ENCODE results near the gene SLC44A5.
"Not testable (repeated sequence)": the region's sequence is repeated elsewhere in the genome, so short reads cannot be mapped to it uniquely, and the experiment has no call there.

SLC44A5 gene

DNA sequence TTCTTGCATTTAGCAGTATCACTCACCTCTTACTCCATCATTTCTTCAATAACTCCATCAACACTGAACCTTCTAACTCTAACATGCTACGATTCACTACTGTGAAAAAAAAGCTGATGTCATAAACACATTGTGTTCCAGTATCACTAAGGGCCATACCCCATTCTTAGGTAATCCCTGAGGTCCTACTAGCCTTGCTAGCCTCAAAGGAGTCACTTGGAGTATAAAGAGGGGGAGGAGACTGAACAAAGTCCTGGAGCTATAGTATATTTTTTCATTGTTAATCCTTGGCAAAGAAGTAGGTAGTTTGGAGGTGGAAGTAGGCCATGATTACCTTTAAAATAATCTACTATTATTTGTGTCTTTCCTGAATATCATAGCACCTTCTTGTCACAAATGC lies at the start of gene SLC44A5:
TSS of gene SLC44A5 (minus strand) at position 101 of the 400 bp plus-strand sequence. CDS start 69,667 bp downstream, outside the sequence.
- Histone ChIP-seq H3K27me3 (ENCODE audit: control insufficient read depth in 1 of 2, insufficient read depth in 2 of 2, low read length in 2 of 2) (peaks cover 18 to 42% of the 10 kb centered on the region in 2 donors), H3K36me3 (ENCODE audit: control insufficient read depth in 1 of 2, insufficient read depth in 2 of 2, low read length in 2 of 2) (no peaks in the 10 kb centered on the region), H3K9me3 (ENCODE audit: control insufficient read depth in 1 of 2, low read length in 2 of 2) (no peaks in the 10 kb centered on the region), H3K4me1 (ENCODE audit: control insufficient read depth in 1 of 2, insufficient read depth in 2 of 2, low read length in 2 of 2) (peaks cover 13% of the 10 kb centered on the region in 2 donors), H3K27ac (ENCODE audit: low read depth, low read length) (no peak within 1 kb of the TSS), H3K4me3 (ENCODE audit: low read depth in 1 of 2, low read length in 2 of 2) (no peak within 1 kb of the TSS), H3K9ac (ENCODE audit: low read depth in 1 of 2, low read length in 2 of 2) (no peak within 1 kb of the TSS)

- H3K9ac ChIP-seq (ENCODE audit: low read depth in 1 of 2, low read length in 2 of 2), result no peak overlapping the region
These were observed 45.0 kb upstream of the SLC44A5 start for GRCh38 chr1:75655931-75656330.

GRCh38 chr1:75647183-75647582 lies 36.3 kb upstream of the SLC44A5 start:
- H3K9me3 ChIP-seq (ENCODE audit: control insufficient read depth in 1 of 2, low read length in 2 of 2); H3K4me3 ChIP-seq (ENCODE audit: low read depth in 1 of 2, low read length in 2 of 2); H3K27ac ChIP-seq (ENCODE audit: low read depth, low read length); H3K4me1 ChIP-seq (ENCODE audit: control insufficient read depth in 1 of 2, insufficient read depth in 2 of 2, low read length in 2 of 2); H3K9ac ChIP-seq (ENCODE audit: low read depth in 1 of 2, low read length in 2 of 2); H3K36me3 ChIP-seq (ENCODE audit: control insufficient read depth in 1 of 2, insufficient read depth in 2 of 2, low read length in 2 of 2); H3K27me3 ChIP-seq (ENCODE audit: control insufficient read depth in 1 of 2, insufficient read depth in 2 of 2, low read length in 2 of 2): not testable (repeated sequence)

More at GRCh38 chr1:75655931-75656330, 45.0 kb upstream of the SLC44A5 start:
- Histone ChIP-seq H3K27ac (ENCODE audit: low read depth, low read length) (no peak overlapping the region), H3K36me3 (ENCODE audit: control insufficient read depth in 1 of 2, insufficient read depth in 2 of 2, low read length in 2 of 2) (no peaks in the 10 kb centered on the region), H3K9me3 (ENCODE audit: control insufficient read depth in 1 of 2, low read length in 2 of 2) (peaks cover 3 to 4% of the 10 kb centered on the region in 2 donors), H3K27me3 (ENCODE audit: control insufficient read depth in 1 of 2, insufficient read depth in 2 of 2, low read length in 2 of 2) (no peaks in the 10 kb centered on the region), H3K4me3 (ENCODE audit: low read depth in 1 of 2, low read length in 2 of 2) (no peak overlapping the region), H3K4me1 (ENCODE audit: control insufficient read depth in 1 of 2, insufficient read depth in 2 of 2, low read length in 2 of 2) (no peaks in the 10 kb centered on the region)

GRCh38 chr1:75645153-75645552 lies 34.2 kb upstream of the SLC44A5 start:
- not testable (repeated sequence) for H3K27me3 ChIP-seq (ENCODE audit: control insufficient read depth in 1 of 2, insufficient read depth in 2 of 2, low read length in 2 of 2); H3K27ac ChIP-seq (ENCODE audit: low read depth, low read length); H3K4me1 ChIP-seq (ENCODE audit: control insufficient read depth in 1 of 2, insufficient read depth in 2 of 2, low read length in 2 of 2); H3K9ac ChIP-seq (ENCODE audit: low read depth in 1 of 2, low read length in 2 of 2); H3K4me3 ChIP-seq (ENCODE audit: low read depth in 1 of 2, low read length in 2 of 2); H3K36me3 ChIP-seq (ENCODE audit: control insufficient read depth in 1 of 2, insufficient read depth in 2 of 2, low read length in 2 of 2); H3K9me3 ChIP-seq (ENCODE audit: control insufficient read depth in 1 of 2, low read length in 2 of 2)

GRCh38 chr1:75643460-75643859 lies 32.5 kb upstream of the SLC44A5 start:
- no peaks in the 10 kb centered on the region for H3K36me3 ChIP-seq (ENCODE audit: control insufficient read depth in 1 of 2, insufficient read depth in 2 of 2, low read length in 2 of 2)
- H3K9ac ChIP-seq (ENCODE audit: low read depth in 1 of 2, low read length in 2 of 2), result no peak overlapping the region
- no peaks in the 10 kb centered on the region for H3K27me3 ChIP-seq (ENCODE audit: control insufficient read depth in 1 of 2, insufficient read depth in 2 of 2, low read length in 2 of 2)
- H3K9me3 ChIP-seq (ENCODE audit: control insufficient read depth in 1 of 2, low read length in 2 of 2), result peaks cover 0 to 7% of the 10 kb centered on the region in 2 donors
- H3K4me1 ChIP-seq (ENCODE audit: control insufficient read depth in 1 of 2, insufficient read depth in 2 of 2, low read length in 2 of 2), result no peaks in the 10 kb centered on the region
- no peak overlapping the region for H3K27ac ChIP-seq (ENCODE audit: low read depth, low read length)
- no peak overlapping the region for H3K4me3 ChIP-seq (ENCODE audit: low read depth in 1 of 2, low read length in 2 of 2)

- H3K4me3 ChIP-seq (ENCODE audit: low read depth in 1 of 2, low read length in 2 of 2), result no peak overlapping the region
- H3K9ac ChIP-seq (ENCODE audit: low read depth in 1 of 2, low read length in 2 of 2), result no peak overlapping the region
- H3K27ac ChIP-seq (ENCODE audit: low read depth, low read length), result no peak overlapping the region
- no peaks in the 10 kb centered on the region for H3K27me3 ChIP-seq (ENCODE audit: control insufficient read depth in 1 of 2, insufficient read depth in 2 of 2, low read length in 2 of 2)
- H3K36me3 ChIP-seq (ENCODE audit: control insufficient read depth in 1 of 2, insufficient read depth in 2 of 2, low read length in 2 of 2), result no peaks in the 10 kb centered on the region
- H3K9me3 ChIP-seq (ENCODE audit: control insufficient read depth in 1 of 2, low read length in 2 of 2), result no peaks in the 10 kb centered on the region
- no peaks in the 10 kb centered on the region for H3K4me1 ChIP-seq (ENCODE audit: control insufficient read depth in 1 of 2, insufficient read depth in 2 of 2, low read length in 2 of 2)
These were observed 30.4 kb upstream of the SLC44A5 start for GRCh38 chr1:75641325-75641724.

- H3K36me3 ChIP-seq (ENCODE audit: control insufficient read depth in 1 of 2, insufficient read depth in 2 of 2, low read length in 2 of 2), result no peaks in the 10 kb centered on the region
- no peaks in the 10 kb centered on the region for H3K9me3 ChIP-seq (ENCODE audit: control insufficient read depth in 1 of 2, low read length in 2 of 2)
- no peak overlapping the region for H3K4me3 ChIP-seq (ENCODE audit: low read depth in 1 of 2, low read length in 2 of 2)
- H3K4me1 ChIP-seq (ENCODE audit: control insufficient read depth in 1 of 2, insufficient read depth in 2 of 2, low read length in 2 of 2), result no peaks in the 10 kb centered on the region
- no peak overlapping the region for H3K27ac ChIP-seq (ENCODE audit: low read depth, low read length)
- H3K9ac ChIP-seq (ENCODE audit: low read depth in 1 of 2, low read length in 2 of 2), result no peak overlapping the region
- no peaks in the 10 kb centered on the region for H3K27me3 ChIP-seq (ENCODE audit: control insufficient read depth in 1 of 2, insufficient read depth in 2 of 2, low read length in 2 of 2)
These were observed 29.2 kb upstream of the SLC44A5 start for GRCh38 chr1:75640137-75640536.

- Histone ChIP-seq H3K36me3 (ENCODE audit: control insufficient read depth in 1 of 2, insufficient read depth in 2 of 2, low read length in 2 of 2) (no peaks in the 10 kb centered on the region), H3K4me1 (ENCODE audit: control insufficient read depth in 1 of 2, insufficient read depth in 2 of 2, low read length in 2 of 2) (no peaks in the 10 kb centered on the region), H3K27me3 (ENCODE audit: control insufficient read depth in 1 of 2, insufficient read depth in 2 of 2, low read length in 2 of 2) (no peaks in the 10 kb centered on the region), H3K9ac (ENCODE audit: low read depth in 1 of 2, low read length in 2 of 2) (no peak overlapping the region), H3K27ac (ENCODE audit: low read depth, low read length) (no peak overlapping the region), H3K4me3 (ENCODE audit: low read depth in 1 of 2, low read length in 2 of 2) (no peak overlapping the region), H3K9me3 (ENCODE audit: control insufficient read depth in 1 of 2, low read length in 2 of 2) (no peaks in the 10 kb centered on the region)
These were observed 21.5 kb upstream of the SLC44A5 start for GRCh38 chr1:75632350-75632949.

DNA sequence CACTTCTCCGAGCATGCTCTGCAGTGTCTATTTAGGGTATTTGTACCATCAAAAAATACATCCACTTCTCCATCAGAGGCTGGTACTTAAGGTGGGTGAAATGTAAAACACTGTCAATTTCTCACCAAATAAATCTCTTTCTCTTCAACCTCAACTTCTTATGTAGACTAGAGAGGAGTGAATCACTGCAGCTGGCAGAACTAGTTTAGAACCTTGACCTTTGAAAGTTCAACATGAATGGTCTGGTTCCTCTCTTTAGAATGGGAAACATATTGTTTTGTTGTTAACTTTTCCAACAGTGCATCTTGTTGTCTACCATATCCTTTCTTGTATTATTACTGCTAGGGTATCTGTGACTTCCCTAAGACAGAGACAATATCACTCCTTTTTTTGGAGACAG lies 20.1 kb upstream of the SLC44A5 start:
- Histone ChIP-seq H3K4me1 (ENCODE audit: control insufficient read depth in 1 of 2, insufficient read depth in 2 of 2, low read length in 2 of 2) (no peaks in the 10 kb centered on the region), H3K9ac (ENCODE audit: low read depth in 1 of 2, low read length in 2 of 2) (no peak overlapping the region), H3K27ac (ENCODE audit: low read depth, low read length) (no peak overlapping the region), H3K36me3 (ENCODE audit: control insufficient read depth in 1 of 2, insufficient read depth in 2 of 2, low read length in 2 of 2) (no peaks in the 10 kb centered on the region), H3K4me3 (ENCODE audit: low read depth in 1 of 2, low read length in 2 of 2) (no peak overlapping the region), H3K27me3 (ENCODE audit: control insufficient read depth in 1 of 2, insufficient read depth in 2 of 2, low read length in 2 of 2) (peaks cover 0 to 3% of the 10 kb centered on the region in 2 donors), H3K9me3 (ENCODE audit: control insufficient read depth in 1 of 2, low read length in 2 of 2) (no peaks in the 10 kb centered on the region)

- Histone ChIP-seq H3K4me3 (ENCODE audit: low read depth in 1 of 2, low read length in 2 of 2) (no peak overlapping the region), H3K36me3 (ENCODE audit: control insufficient read depth in 1 of 2, insufficient read depth in 2 of 2, low read length in 2 of 2) (no peaks in the 10 kb centered on the region), H3K27ac (ENCODE audit: low read depth, low read length) (no peak overlapping the region), H3K4me1 (ENCODE audit: control insufficient read depth in 1 of 2, insufficient read depth in 2 of 2, low read length in 2 of 2) (no peaks in the 10 kb centered on the region), H3K9me3 (ENCODE audit: control insufficient read depth in 1 of 2, low read length in 2 of 2) (no peaks in the 10 kb centered on the region), H3K27me3 (ENCODE audit: control insufficient read depth in 1 of 2, insufficient read depth in 2 of 2, low read length in 2 of 2) (peaks cover 0 to 3% of the 10 kb centered on the region in 2 donors), H3K9ac (ENCODE audit: low read depth in 1 of 2, low read length in 2 of 2) (no peak overlapping the region)
These were observed 19.2 kb upstream of the SLC44A5 start for GRCh38 chr1:75630004-75630594.

Data from duodenal mucosa (tissue), 2 donors.